Myocyte (in vitro differentiated cells): Measurements from ENCODE around the gene TMEM53. TPM values are rescaled to one million over a fixed set of nuclear protein-coding genes. Genes with fewer than 3 reads are reported as not detected.

ENCODE experiments used
- DNase-seq: peaks from one replicate; pipeline ENCODE4 v3.0.0-alpha.2; 2012; ENCODE audit warnings: low read depth
- total RNA-seq: library from RNA; depleted of rRNA; stranded (reverse); fragments of >200 nt; gene quantifications from 2 replicates; pipeline ENCODE4 v1.2.3, GENCODE V29; 2014

Gene TMEM53
- total RNA-seq, 1 donor from 2014 or later = 20.8 TPM

DNA sequence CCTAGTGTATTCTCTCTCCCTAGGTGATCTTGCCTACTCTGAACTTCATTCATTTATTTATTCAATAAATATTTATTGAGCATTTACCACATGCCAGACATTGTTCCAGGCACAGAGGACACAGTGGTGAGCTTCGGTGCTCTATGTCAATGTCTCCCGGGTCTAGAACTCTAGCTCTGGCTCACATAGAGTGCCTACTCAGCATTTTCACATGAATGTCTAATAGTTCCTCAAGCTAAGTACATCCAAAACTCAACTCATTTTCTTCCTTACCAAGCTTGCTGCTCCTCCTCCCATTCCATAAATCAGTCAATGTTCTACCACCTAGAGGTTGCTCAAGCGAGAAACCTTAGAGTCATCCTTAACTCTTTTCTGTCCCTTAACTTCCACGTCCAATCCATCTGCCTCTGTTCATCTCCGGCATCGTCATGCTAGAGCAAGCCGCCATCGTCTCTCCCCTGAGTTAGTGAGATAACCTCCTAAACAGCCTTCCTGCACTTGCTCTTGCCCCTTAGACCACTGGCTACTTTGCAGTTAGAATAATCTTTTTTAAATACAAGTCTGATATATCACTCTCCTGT is 67.5 kb downstream of the TMEM53 start:
- no peak for DNase-seq

DNA sequence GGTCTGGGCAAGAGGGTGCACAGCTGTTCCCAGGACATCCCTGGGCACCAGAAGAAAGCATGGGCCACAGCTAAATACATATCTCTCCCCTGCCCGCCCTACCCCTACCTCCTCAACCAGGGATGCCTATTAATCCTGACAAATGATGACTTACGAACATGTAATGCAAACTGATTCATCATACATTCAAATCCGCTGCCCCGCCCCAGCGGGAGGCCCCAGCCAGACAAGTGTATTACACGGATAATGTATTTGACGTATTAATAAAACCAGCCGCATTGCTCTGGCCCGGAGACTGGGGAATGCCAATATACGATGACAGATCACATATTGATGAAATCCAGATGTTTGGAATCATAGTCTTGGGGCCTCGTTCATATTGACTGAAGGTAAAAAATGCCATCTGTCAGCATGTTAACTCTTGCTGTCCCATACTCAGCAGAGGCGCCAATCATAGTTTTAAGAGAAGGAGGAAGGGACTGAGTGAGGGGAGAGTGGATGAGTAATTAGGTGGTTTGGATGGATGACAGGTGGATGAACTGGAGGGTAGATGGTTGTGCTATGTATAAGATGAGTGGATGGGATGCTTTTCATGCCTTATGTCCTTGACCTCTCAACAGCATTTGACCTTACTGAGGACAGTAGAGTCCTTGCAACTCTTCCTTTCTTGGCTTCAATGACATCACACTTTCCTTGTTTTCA is 68.2 kb downstream of the TMEM53 start:
- DNase-seq = no peak

DNA sequence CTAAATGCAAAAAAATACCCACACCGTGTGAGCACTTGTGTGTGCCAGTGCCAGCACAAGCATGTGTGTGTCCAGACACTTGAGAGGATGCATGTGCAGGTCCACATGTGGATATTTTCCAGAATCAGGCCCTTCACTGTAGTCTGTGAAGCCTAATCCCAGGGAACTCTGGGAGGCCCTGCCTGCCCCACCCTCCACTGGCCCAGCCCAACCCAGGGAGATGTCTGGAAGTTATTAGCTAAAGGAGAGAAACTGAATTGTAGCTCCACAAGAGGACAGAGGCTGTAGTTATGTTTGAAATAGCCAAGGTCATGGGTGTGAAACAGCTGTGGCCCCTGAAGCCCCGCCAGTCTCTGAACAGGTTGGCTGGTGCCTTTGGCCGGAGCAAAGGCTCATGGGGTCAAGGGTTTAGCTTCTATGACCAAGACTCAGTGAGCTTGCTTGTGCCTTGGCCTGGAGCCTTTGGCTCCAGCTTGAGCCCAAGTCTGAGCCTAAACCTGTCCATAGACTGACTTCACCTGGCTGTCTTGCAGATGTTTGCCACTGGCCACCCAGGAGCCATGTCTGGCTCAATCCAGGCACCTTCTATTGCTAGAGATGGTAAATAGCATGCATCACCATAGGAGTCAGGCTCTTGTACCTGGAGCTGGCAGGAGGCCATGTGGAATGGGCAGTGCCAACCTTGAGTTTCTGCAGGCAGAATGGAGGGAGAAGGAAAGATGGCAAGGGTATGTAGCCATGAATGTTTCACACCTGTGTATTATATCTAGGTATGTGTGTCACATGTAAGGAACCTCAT is 69.9 kb downstream of the TMEM53 start:
- DNase-seq = no peak

DNA sequence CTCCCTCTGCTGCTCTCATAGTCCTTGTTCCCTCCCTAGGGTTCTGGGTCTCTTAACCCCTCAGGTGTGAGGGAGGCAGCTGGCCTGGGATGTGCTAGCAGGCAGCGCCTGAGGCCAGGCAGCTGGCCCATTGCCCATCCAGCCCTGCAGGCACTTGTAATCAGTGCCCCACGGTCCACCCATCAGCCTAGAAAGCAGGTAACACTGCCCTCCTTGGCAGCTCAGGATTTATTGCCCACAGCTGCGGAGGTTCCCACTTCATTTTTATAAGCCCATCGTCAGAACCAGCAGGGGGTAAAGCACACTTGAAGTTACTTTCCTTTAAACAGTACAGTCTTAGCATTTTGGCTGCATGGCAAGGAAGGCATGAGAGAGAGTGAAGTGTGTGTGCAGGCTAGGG is 70.6 kb downstream of the TMEM53 start:
- no peak for DNase-seq

Other genes with a start within 250 kb of the TMEM53 start
- gene ARMH1, start 233 bp upstream of the TMEM53 start, total RNA-seq = 7.0 and 13.9 TPM in 2 replicates
- not detected in 2 replicates for gene RNU5D-1, start 56.7 kb upstream of the TMEM53 start, total RNA-seq
- gene KIF2C, start 65.4 kb upstream of the TMEM53 start, total RNA-seq = 0.13 and 0.36 TPM in 2 replicates
- 1,824 and 2,185 TPM in 2 replicates for gene RPS8, start 101.1 kb upstream of the TMEM53 start, total RNA-seq
- gene BEST4, start 113.7 kb upstream of the TMEM53 start, total RNA-seq = 0.59 TPM in 1 of 2 replicates, not detected in the other
- 40.0 and 72.5 TPM in 2 replicates for gene PLK3, start 125.9 kb upstream of the TMEM53 start, total RNA-seq
- gene DYNLT4, start 132.9 kb upstream of the TMEM53 start, total RNA-seq = not detected in 2 replicates
- 5.4 and 20.8 TPM in 2 replicates for gene BTBD19, start 134.0 kb upstream of the TMEM53 start, total RNA-seq
- 0.05 and 0.51 TPM in 2 replicates for gene PTCH2, start 168.8 kb upstream of the TMEM53 start, total RNA-seq